Activated CD4-positive, alpha-beta T cell treated with anti-CD3 and anti-CD28 coated beads, Interleukin-2, Interleukin-4, amounts not matched to agents 100 ng/mL and 50 ng/mL, durations not matched to agents 16 hours and 8 hours (primary cell): ENCODE results near the gene CAPZB.

Source experiments
- DNase-seq: peaks from one replicate; pipeline ENCODE4 v3.0.0-alpha.2; 2020; ENCODE audit warnings: low spot score

CAPZB gene

DNA sequence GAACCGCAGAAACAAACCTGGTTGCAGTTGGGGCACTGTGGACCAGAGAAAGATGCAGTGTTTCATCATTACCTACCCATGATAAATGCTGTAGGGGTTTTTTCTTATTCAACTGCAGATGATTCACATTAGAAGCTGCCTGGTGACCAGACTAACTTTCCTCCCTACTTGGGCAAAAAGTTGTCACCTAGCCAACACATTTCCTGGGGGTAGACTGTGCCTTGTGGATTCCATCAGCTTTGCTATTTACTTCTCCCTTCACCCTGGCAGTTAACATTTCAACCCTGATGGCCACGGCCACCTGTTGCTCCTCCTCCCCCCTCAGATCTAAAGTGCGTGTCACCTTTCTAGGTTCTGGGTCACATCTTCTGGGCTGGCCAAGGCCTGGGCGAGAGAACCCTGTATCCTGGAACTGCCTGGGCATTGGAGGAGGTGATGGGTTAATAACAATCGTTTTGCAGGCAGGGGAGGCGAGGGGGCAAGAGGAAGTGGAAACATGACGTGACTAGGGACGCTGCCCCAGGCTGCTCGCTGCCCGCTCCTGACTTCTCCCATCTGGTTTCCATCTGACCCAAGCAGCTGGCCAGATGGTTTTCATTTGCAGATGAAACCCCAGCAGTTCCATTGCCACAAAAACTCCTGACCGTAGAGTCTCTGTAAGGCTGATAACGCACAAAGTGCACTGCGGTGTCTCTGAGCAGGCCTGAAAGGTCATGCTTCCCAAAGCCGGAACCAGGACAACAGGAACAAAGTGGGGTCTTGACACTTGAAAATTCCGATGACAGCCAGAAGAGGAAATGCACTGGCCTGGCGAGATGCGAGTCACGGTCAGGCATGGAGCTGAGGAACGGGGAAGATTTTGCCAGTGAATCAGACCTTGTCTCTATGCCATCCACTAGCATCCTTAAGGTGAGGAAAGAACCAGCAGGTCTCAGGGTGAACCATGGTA lies 36.6 kb downstream of the CAPZB start:
- DNase-seq: peak; percentile 60

DNA sequence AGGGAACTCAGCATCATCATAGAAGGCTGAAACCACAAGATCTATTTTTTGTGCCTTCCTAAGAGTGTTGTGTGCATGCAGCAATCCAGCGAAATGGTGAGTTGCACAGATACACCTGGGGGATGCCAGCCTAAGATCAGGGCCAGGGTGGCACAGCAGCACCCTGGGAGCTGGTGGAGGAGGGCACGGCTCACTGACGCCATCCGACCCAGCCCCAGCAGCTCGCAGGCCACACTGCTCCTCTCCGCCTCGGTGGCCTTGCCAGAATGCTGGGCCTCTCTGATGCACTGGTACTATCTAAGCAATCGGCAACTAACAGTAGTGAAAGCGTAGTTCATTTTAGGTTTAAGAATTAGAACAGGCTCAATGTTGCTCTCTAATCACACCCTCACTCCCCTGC lies 37.8 kb downstream of the CAPZB start:
- DNase-seq: no peak

DNA sequence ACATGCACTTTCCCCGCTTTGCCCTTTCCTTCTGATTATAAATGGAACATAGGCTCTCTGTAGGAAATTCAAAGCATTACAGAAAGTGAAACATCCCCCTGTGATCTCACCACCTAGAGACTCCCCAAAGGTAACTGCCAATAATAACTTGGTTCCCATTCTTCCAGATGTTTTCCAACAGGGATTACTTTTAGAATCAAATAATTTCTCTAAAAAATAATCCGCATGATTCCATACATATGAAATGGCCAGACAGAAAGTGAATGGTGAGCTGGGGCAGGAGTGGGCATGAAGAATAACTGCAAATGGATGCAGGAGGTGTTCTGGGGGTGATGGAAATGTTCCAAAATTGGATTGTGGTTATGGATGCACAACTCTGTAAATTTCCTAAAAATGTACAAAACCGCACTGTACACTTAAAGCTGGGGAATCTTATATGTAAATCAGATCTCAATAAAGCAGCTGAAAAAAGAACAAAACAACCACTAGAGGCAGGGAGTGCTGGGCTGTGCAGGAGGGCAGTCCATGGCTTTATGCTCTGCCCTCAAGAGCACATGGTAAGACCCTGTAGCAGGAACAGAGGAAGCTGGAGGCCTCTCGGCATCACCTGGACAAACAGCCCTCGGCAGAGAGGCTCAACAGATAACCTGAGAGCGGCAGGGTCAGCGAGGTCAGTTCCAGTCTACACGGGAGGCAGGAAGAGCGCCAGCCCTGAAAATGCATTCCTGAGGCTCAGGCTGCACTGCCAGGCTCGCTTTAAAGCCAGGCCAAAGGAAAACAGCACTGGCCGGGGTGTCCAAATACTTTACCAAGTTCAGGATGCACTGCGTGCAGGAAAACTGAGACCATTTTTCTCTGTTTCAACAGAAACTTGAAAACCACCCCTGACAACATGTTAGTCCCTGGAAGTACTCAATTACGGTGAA lies 39.7 kb downstream of the CAPZB start:
- no peak for DNase-seq

DNA sequence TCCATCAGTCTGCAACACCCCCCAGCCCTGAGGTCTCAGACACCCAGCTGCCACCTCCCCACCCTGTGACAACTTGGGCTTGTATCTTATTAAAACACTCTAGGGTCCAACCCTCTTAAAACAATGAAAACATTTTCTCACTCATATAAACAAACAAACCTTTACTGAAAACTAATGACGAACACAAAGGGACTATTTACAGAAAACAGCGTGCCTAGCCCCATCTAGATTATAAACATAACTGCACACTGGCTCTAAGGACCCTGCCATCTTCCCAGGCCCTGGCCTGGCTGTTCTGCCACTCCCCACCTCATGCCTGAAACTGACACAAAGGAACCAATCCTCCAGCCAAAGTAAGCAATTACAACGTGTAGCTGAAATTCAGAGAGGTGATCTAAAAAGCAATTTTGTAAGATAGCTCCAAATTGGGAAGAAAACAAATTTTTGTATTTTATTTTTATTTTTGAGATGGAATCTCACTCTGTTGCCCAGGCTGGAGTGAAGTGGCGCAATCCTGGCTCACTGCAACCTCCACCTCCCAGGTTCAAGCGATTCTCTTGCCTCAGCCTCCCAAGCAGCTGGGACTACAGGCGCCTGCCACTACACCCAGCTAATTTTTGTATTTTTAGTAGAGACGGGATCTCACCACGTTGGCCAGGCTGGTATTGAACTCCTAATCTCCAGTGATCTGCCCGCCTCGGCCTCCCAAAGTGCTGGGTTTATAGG lies 40.9 kb downstream of the CAPZB start:
- no peak for DNase-seq

DNA sequence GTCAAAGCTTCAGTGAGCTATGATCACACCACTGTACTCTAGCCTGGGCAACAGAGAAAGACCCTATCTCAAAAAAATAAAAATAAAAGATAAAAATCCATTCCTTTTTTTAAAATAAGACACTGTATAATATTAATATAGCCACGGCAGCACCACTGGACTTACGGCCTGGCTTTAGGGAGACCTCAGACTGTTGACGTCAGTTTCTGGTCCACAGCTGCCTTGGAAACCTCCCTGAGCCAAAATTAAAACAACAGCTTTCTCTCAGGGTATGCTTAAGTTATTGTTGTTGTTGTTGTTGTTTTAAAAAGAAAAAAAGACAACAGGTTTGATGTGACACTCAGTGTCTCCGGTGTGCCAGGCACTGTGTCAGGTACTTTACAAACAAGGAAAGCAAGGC lies 42.0 kb downstream of the CAPZB start:
- DNase-seq: no peak

DNA sequence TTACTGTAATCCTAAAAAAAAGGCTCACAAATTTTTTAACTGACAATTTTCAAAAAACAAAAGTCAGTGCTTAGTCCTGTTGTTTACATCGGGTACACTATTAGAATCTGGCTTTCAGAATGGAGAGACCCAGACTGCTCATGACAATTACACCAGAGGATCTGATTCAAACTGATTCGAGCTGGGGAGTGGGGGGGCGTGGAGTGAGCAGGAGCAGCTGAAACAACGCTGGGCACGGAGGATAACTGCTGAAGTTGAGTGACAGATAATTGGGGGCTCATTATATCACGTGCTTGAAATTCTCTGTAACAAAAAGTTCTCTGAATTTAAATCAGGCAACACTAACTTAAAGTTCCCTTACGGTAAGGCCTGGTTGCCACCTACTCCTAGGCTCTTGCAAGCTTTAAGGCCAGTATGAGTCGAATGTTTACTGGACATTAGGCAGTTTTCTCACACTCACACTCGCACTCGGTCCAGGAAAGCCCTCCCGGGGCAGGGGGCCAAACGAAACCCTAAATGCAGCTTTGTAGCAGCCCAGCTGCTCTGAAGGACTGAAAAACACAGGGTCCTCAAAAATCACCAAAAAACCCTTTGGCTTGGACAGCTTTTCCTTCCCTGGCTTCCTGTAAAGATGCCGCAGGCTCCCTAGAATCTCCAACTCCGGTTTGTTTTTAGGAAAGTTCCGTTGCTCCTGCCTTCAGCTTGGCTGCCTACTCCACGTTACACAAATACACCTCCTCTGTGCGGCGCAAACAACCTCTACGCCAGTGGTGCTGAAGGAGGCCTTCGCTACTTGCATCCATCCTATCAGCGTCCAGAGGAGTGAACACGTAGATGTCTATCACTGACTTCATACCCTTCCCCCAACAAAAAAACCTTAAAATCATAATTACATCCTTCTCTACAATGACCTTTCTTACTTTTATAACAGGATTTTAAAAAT lies 42.9 kb downstream of the CAPZB start:
- no peak for DNase-seq

DNA sequence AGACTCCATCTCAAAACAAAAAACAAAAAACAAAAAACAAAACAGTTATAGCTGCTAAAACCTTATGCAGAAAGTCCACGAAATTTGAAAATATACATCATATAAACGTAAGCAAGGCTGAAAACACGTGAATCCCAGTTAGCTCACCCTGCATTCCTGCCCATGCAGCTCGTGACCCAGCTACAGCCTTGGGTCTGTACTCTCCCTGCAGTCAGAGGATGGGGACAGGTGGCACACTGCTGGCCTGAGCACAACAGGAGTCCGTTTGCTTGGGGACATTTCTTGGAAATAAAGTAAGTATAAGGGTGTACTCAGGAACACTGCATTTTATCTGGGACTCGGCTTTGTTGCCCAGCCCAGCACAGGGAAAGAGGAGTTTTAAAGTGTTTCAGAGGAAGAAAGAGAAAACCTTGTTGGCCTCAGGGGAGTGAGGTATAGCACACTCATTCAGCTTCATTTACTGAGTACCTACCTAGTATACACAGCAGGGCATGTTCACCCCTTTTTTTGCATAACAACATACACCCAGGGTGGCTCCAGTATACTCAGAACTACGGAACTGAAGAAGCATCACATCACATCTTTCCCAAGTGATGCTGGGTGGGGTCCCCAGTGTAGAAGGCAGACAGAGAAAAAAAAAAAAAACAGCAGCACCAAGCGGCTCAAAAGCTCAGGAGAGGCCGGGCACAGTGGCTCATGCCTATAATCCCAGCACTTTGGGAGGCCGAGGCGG lies 44.1 kb downstream of the CAPZB start:
- DNase-seq: no peak

DNA sequence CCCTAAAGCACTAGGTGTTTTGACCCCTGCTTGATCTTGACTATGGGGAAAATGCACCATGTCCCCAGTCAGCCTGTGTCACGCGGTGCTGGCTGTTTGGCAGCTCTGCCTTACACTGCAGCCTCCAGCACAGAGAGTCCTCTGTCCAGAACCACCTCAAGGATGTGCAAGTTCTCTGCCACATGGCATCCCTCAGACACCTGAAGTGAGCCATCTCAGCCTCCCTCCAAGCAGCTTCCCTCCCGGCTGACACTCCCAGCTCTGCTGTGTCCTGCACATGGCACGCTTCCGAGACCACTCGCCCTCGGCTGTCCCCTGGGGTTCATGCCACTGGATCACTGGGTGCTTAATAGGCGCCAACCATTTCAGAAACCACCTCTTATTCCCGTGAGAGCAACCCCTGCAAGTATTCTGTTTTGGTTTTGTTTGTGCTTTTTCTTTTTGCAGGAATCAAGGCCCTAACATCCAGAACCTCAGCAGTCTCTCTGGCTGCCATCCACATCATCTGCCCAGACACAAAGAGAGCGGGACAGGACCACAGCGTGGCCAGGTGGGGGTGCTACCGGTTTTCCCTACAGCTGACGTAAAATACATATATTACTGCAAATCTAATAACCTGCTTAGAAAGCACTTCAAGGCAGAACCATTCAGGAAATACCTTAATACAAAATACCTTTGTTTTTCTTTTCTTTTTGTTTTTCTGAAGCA lies 45.7 kb downstream of the CAPZB start:
- no peak for DNase-seq

DNA sequence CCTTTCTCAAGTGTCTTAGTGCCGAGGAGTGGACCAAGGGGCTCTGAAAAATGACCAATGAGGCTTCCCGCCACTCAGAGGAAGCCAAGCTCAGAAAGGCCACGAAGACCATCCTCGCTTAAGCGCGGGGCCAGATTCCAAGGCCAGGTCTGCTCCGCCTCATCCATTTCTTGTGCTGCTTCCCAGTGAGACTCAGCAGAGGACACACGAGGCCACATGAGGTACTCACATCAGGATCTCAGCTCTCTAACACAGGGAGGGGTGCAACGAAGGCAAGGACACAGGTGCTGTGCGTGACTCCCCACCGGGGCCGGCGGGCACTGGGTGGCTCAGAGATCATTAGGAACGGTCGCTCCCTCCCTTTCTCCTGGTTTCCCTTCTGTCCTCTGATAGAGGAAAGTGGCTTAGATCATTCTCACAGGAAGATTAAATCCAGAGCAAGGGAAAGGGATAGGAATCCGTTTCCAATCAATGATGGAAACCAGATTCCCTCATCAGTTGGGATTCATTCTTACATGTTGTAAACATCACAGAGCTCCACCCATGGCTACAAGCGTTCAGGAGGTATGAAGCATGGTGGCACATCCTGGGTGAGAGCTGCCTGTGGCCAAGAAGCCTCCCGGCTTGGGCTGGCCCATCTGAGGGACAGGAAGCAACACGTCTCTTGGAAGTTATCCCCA lies 46.7 kb downstream of the CAPZB start:
- DNase-seq: no peak

DNA sequence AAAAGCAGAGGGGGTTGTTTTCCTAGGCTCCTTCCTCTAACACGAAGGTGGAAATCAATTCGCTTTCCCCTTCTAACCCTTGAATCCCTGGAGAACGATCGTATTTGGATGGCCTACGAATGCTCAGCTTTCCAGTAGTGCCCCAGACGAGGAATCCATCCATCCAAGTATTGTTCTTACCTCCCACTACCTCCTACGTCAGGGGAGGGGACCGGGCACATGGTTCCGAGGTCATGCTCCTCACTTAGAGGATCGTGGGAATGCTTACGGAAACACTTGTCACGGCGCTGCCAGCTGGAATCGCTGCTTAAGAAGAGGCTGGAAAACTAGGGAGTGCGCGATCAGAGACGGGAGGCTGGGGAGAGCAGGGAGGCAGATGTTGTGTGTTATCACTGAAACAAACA lies 47.4 kb downstream of the CAPZB start:
- no peak for DNase-seq

DNA sequence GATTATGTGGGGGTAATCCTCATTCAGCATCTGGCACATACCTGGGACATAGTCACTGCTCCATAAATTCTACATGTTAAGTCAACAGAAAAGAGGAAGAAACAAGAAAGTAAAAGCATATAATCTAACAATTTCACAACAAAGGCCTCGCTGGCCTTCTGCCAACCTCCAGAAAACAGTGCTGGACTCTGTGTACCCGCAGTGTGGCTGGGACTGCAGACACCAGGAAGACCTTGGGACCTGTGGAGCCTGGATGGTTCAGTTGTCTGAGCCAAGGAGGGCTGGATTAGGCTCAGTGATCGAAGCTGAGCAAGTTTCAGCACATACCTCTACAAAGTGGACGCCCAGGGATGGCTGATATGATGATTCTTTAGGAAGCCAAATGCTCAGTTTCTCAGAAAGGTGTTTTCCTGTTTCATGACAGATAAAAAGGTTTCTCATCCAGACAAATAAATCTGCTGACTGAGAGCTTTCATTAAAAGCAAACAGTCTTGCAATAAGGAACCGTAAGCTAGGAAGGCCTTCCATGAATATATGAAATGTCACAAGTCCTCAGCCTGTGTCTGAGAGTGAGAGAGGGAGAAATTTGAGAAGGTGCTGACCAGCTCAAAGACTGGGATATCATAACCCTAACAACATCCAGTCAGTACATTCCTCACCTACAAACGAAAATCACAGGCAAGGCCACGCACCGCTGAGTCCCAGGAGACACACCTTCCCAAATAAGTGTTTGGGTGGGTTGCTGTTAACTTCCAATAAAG lies 48.4 kb downstream of the CAPZB start:
- no peak for DNase-seq

DNA sequence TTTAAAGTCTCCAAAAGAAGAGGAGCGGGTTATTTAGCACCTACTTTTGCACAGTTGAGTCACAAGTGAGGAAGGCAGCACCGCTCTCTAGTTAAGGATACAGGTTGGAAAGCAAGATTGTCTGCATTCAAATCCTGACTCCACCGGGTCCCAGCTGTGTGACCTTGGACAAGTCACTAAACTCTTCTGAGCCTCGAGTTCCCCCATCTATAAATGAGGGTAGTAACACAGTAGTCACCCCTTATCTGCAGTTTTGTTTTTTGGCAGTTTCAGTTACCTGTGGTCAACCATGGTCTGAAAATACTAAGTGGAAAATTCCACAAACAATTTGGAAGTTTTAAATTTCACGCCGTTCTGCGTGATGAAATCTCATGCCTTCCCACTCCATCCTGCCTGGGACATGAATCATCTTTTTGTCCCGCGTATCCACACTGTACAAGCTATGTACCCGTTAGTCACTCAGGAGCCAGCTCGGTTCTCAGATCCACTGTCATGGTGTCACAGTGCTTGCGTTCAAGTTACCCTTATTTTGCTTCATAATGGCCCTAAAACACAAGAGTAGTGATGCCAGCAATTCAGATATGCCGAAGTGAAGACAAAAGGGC lies 49.4 kb downstream of the CAPZB start:
- no peak for DNase-seq

DNA sequence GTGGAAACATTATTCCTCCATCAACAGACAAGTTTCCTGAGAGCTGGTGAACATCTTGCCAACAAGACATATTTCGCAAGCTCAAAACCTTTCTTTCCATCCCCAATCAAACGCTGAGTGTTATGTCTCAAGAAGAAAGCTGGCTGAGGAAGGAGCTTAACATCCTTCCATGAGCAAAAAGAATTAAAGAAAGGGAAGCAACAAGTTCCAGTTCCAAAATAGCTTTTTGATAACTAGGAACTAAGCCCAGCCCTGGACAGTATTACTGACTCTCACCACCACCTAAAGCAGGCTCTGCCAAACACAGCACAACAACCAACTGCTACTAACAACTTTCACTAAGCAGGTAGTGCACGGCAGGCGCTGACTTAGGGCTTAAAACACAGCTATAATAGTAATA lies 50.2 kb downstream of the CAPZB start:
- no peak for DNase-seq

DNA sequence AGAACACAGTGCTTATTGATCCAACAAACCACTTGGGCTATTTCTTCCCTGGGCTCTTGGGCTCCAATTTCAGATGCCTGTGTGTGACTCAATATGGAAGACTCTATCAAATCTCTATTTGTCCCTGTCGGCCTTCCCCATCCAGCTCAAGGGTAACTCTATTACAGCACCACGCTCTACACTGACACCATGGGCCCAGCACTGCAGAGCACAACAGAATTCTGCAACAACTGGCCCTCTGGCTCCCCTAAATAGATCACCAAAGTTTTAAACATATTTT lies 51.7 kb downstream of the CAPZB start:
- no peak for DNase-seq

DNA sequence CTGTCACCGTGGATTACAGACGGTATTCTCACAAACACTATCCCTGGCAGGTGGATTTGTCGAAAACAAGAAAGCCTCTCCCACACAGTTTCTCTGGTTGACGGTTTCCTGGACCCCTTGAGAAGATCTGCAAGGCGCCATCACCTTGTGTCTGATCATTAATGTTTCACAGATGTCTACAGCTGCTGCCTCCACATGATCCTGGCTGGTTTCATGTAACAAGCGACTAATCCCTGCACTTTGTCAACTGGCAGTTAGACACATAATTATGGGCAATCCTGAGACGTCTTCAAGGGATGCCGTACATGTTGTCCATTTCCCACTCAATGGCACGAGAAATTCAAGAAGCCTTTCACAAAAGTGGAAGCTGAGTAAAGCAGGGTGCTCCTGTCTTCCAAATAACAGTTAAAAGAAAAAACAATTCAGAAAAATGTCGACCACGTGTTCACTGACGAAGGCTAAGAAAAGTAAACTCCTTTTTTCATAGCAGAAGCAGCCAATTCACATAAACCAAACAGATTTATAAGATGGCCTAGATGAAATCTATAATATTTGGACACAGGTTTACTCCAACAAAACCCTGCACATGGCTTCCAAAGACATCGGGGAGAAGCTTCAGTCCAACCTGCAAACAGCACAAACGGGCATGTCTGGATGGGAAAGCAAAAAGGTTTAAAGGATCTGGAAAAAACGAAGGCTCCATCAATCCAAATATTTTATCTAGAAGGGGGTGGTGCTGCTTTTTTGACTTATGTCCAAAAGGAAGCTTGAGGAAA lies 52.2 kb downstream of the CAPZB start:
- no peak for DNase-seq

DNA sequence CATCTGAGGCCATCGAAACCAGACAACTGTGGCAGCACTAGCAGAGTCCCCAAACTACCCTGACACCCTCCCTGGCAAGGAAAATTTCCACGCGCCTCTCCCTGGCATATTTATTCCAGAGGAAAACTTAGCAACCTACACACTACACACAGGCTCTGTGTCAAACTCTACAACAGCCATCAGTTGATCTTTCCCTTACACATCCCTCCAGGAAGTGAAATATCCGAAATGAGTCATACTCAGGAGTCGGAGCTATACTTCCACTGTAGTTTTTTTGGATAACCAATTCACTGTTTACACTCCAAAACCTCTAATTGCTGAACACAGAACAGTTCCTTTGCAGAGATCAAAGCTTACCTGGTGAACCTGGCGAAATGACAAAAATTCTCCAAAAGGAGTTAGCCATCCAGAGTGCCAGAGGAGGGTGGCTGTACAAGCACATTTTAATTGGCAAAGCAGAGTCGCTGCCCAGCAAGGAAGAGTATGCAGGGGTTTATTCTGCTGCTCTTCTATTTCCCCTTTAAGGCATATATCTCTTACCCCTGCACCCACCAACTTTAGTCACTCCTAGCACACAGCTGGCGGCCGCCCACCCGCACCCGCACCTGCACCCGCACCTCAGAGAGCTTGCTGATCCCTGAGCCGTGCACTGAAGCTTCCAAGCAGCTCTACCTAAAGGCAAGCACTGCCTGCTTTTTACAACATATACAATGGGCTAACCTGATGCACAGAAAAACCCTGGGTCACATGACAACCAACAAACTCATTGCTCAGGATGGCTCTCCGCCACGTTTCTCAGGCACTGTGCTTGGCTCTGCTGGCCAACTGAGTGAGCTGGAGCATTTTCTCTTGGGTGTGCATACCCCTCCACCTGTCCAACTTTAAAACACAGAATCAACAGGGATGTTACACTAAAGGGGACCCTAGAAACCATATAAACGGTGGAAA lies 54.9 kb downstream of the CAPZB start:
- DNase-seq: no peak
